ENCODE data around the gene CAPN7.
"Not testable (repeated sequence)": the region's sequence is repeated elsewhere in the genome, so short reads cannot be mapped to it uniquely, and the experiment has no call there.

Gene CAPN7

GRCh38 chr3:15205934-15206661 is at the start of gene CAPN7:
Gene CAPN7 (plus strand): TSS chr3:15206246. CDS start chr3:15206496, 250 bp downstream.
- H3K4me3 ChIP-seq (ENCODE audit: low read length) = peak within 1 kb of the TSS; percentile 75
- peak; percentile 93 for DNase-seq (ENCODE audit: low read depth)
- TF ChIP-seq CTCF (conservative IDR thresholded peaks at IDR 0.05; ENCODE audit: low read length) = peak; percentile 44

GRCh38 chr3:15157441-15157840 is 48.6 kb upstream of the CAPN7 start:
- TF ChIP-seq CTCF (conservative IDR thresholded peaks at IDR 0.05; ENCODE audit: low read length) = no peak
- H3K4me3 ChIP-seq (ENCODE audit: low read length) = no peak overlapping the region
- no peak for DNase-seq (ENCODE audit: low read depth)

GRCh38 chr3:15159501-15160136 is 46.4 kb upstream of the CAPN7 start:
- TF ChIP-seq CTCF (conservative IDR thresholded peaks at IDR 0.05; ENCODE audit: low read length) = no peak
- DNase-seq (ENCODE audit: low read depth) = peak; percentile 11
- H3K4me3 ChIP-seq (ENCODE audit: low read length) = no peak overlapping the region

- no peak overlapping the region for H3K4me3 ChIP-seq (ENCODE audit: low read length)
- no peak for DNase-seq (ENCODE audit: low read depth)
- no peak for TF ChIP-seq CTCF (conservative IDR thresholded peaks at IDR 0.05; ENCODE audit: low read length)
These were observed 45.4 kb upstream of the CAPN7 start for GRCh38 chr3:15160662-15161061.

GRCh38 chr3:15161133-15161532 is 44.9 kb upstream of the CAPN7 start:
- DNase-seq (ENCODE audit: low read depth) = peak; percentile 25
- TF ChIP-seq CTCF (conservative IDR thresholded peaks at IDR 0.05; ENCODE audit: low read length) = no peak
- H3K4me3 ChIP-seq (ENCODE audit: low read length) = no peak overlapping the region

GRCh38 chr3:15163656-15164055 is 42.4 kb upstream of the CAPN7 start:
- DNase-seq (ENCODE audit: low read depth); H3K4me3 ChIP-seq (ENCODE audit: low read length): not testable (repeated sequence)

- H3K4me3 ChIP-seq (ENCODE audit: low read length) = no peak overlapping the region
- TF ChIP-seq CTCF (conservative IDR thresholded peaks at IDR 0.05; ENCODE audit: low read length) = no peak
- peak; percentile 72 for DNase-seq (ENCODE audit: low read depth)
These were observed 41.7 kb upstream of the CAPN7 start for GRCh38 chr3:15164340-15164739.

Measured in AG10803 (cell line).